GM19025 (cell line): ENCODE data around the gene LDB3.

ENCODE experiments used
- ATAC-seq: cut with Tn5 transposase; IDR thresholded peaks from one replicate; pipeline ENCODE4 v1.9.1; 2021; ENCODE audit warnings: mild to moderate bottlenecking, low read depth, moderate library complexity; ENCODE audit not compliant: unreplicated experiment

The LDB3 gene

GRCh38 chr10:86663576-86664339 lies 4.6 kb upstream of the LDB3 start:
- ATAC-seq: no peak

- no peak for ATAC-seq
Measured at GRCh38 chr10:86664341-86665217, 3.7 kb upstream of the LDB3 start.

- no peak for ATAC-seq
Measured at GRCh38 chr10:86665218-86665607, 3.1 kb upstream of the LDB3 start.

- no peak for ATAC-seq
Measured at GRCh38 chr10:86665868-86666267, 2.4 kb upstream of the LDB3 start.

GRCh38 chr10:86666538-86666937 lies 1.8 kb upstream of the LDB3 start:
- ATAC-seq: no peak

- ATAC-seq: no peak
Measured at GRCh38 chr10:86667421-86668181, 710 bp upstream of the LDB3 start.

- ATAC-seq: no peak
Measured at GRCh38 chr10:86670290-86670811, 2.0 kb downstream of the LDB3 start.

GRCh38 chr10:86670876-86671275 lies 2.6 kb downstream of the LDB3 start:
- no peak for ATAC-seq

- ATAC-seq: no peak
Measured at GRCh38 chr10:86671419-86671818, 3.1 kb downstream of the LDB3 start.

GRCh38 chr10:86671985-86672710 lies 3.8 kb downstream of the LDB3 start:
- no peak for ATAC-seq

GRCh38 chr10:86673216-86673826 lies 5.0 kb downstream of the LDB3 start:
- no peak for ATAC-seq

GRCh38 chr10:86673827-86674581 lies 5.7 kb downstream of the LDB3 start:
- ATAC-seq: no peak

- no peak for ATAC-seq
Measured at GRCh38 chr10:86674912-86675311, 6.6 kb downstream of the LDB3 start.

GRCh38 chr10:86677374-86677773 lies 9.1 kb downstream of the LDB3 start:
- ATAC-seq: no peak

- ATAC-seq: no peak
Measured at GRCh38 chr10:86678999-86679792, 10.9 kb downstream of the LDB3 start.

GRCh38 chr10:86681047-86681446 lies 12.7 kb downstream of the LDB3 start:
- no peak for ATAC-seq

- no peak for ATAC-seq
Measured at GRCh38 chr10:86681722-86682386, 13.5 kb downstream of the LDB3 start.

- no peak for ATAC-seq
Measured at GRCh38 chr10:86682675-86683074, 14.4 kb downstream of the LDB3 start.
